ENCODE measurements around the gene ABCB8. TPM values are rescaled to one million over a fixed set of nuclear protein-coding genes. Genes with fewer than 3 reads are reported as not detected.

The ABCB8 gene
- total and polyA plus RNA-seq, 9 of the 15 experiments (the other 6 are each of a cell fraction or from before 2014, with no cell fraction given), result 7.6 to 106 (median 36.3) TPM

- Histone ChIP-seq H3K9me1 (ENCODE audit: control insufficient read depth, insufficient read depth, low read length) (no peaks in the 10 kb centered on the region), H4K20me1 (replicated peaks; ENCODE audit: control insufficient read depth, insufficient read depth, low read length) (no peaks in the 10 kb centered on the region), H3K27ac (ENCODE audit: extremely low read depth, low read depth, low read length) (no peak overlapping the region), H3K9me3 (replicated peaks; ENCODE audit: control insufficient read depth, insufficient read depth, low read depth, low read length) (no peaks in the 10 kb centered on the region; the same call in 1 of the 2 replicates), H3K79me2 (ENCODE audit: control insufficient read depth, insufficient read depth, low read length) (no peaks in the 10 kb centered on the region), H3K4me1 (replicated peaks in 1 of 2; ENCODE audit: control insufficient read depth in 2 of 2, insufficient read depth in 2 of 2, low read length in 2 of 2) (peaks cover 36 to 46% of the 10 kb centered on the region in 2 experiments), H3K4me3 (no peak overlapping the region), H3K27me3 (ENCODE audit: control insufficient read depth in 2 of 2, insufficient read depth in 2 of 2, low read length in 2 of 2) (no peaks in the 10 kb centered on the region), H2AFZ (ENCODE audit: low read depth, low read length) (no peak overlapping the region), H3K36me3 (ENCODE audit: control insufficient read depth, insufficient read depth, low read length) (no peaks in the 10 kb centered on the region), H3K4me2 (ENCODE audit: insufficient read depth, low read length) (no peak overlapping the region), H3K9ac (ENCODE audit: insufficient read depth in 1 of 2, low read depth in 2 of 2, low read length in 2 of 2) (no peak overlapping the region)
- intact Hi-C loops (cut with micrococcal nuclease), result loop anchor here (2.0 to 5.0 kb wide), 2 partner anchors 113 to 178 kb away; partner anchors contain the start of gene GBX1
- ChIA-PET CTCF (ENCODE audit: low intra/inter-chr PET ratio) (interaction anchor here (0.6 to 2.8 kb wide), 8 partner anchors 9 to 181 kb away, joined by 3 to 36 read pairs (median 6); no protein-coding TSS in a partner anchor), POLR2A (interaction anchor here (0.6 kb wide), 1 partner anchor 616 kb away, joined by 3 read pairs; no protein-coding TSS in a partner anchor)
- in situ Hi-C loops (cut with MboI), result loop anchor here (5.0 kb wide), 2 partner anchors 92 to 202 kb away; no protein-coding TSS in a partner anchor
- DNase-seq (ENCODE audit: extremely low read depth in 1 of 4, low spot score in 3 of 4), result no peak
- 58% methylated on average over 7 of the region's 7 CpGs for WGBS (ENCODE audit: insufficient coverage, low coverage, missing lambda C conversion rate)
- ATAC-seq, result no peak
- BruUV-seq (replicated peaks), result no TSS peak
- no peak for FAIRE-seq
- TF ChIP-seq NBN (IDR thresholded peaks at IDR 0.05; ENCODE audit: low read depth), result no peak
- no peak for TF ChIP-seq ZNF449 (CRISPR knock-in tag; IDR thresholded peaks at IDR 0.05)
- TF ChIP-seq TAL1 (IDR thresholded peaks at IDR 0.05), result no peak
- no peak for TF ChIP-seq KAT2B (IDR thresholded peaks at IDR 0.05; ENCODE audit: low read depth, low read length)
- no peak for TF ChIP-seq SRSF7 (optimal IDR thresholded peaks at IDR 0.05; ENCODE audit: low read depth, low read length)
- TF ChIP-seq GTF2A2 (tag; IDR thresholded peaks at IDR 0.05), result no peak
- TF ChIP-seq KLF10 (CRISPR knock-in tag; IDR thresholded peaks at IDR 0.05), result no peak
- TF ChIP-seq RAD21 (CRISPR knock-in tag; conservative IDR thresholded peaks at IDR 0.05 in 1 of 2, IDR thresholded peaks at IDR 0.05 in 1 of 2), result no peak
- TF ChIP-seq TFAM (CRISPR knock-in tag; conservative IDR thresholded peaks at IDR 0.05), result no peak
- no peak for TF ChIP-seq ZNF583 (CRISPR knock-in tag; IDR thresholded peaks at IDR 0.05)
- no peak for TF ChIP-seq PHB (CRISPR knock-in tag; IDR thresholded peaks at IDR 0.05)
- TF ChIP-seq SMARCA4 (IDR thresholded peaks at IDR 0.05), result no peak
- no peak for TF ChIP-seq ZNF124 (CRISPR knock-in tag; IDR thresholded peaks at IDR 0.05)
- TF ChIP-seq TRIM24 (IDR thresholded peaks at IDR 0.05), result no peak
- no peak for TF ChIP-seq ZNF77 (CRISPR knock-in tag; IDR thresholded peaks at IDR 0.05)
- TF ChIP-seq RNF2 (IDR thresholded peaks at IDR 0.05), result no peak
- no peak for TF ChIP-seq ZBTB12 (CRISPR knock-in tag; IDR thresholded peaks at IDR 0.05)
- no peak for TF ChIP-seq SP2 (IDR thresholded peaks at IDR 0.05; ENCODE audit: extremely low read depth, low read depth, low read length, poor library complexity, severe bottlenecking)
Observed at GRCh38 chr7:150989456-150989855, 38.8 kb upstream of the ABCB8 start.

Measured in K562 (cell line).